T-helper 1 cell treated with Interleukin-12 subunit alpha and Interleukin-12 subunit beta and Interleukin-4 antibody, amounts not matched to agents 30 μg/mL and 1 μg/mL, for 36 hours (primary cell): Measurements from ENCODE around the gene PTPRQ.
"Not testable (repeated sequence)": the region's sequence is repeated elsewhere in the genome, so short reads cannot be mapped to it uniquely, and the experiment has no call there.

Source experiments
- H3K27ac Mint-ChIP-seq: one replicate; pipeline ENCODE4 v1.8.0; 2021; ENCODE audit warnings: mild to moderate bottlenecking, mixed read lengths
- H3K27me3 Mint-ChIP-seq: one replicate; pipeline ENCODE4 v1.8.0; 2021; ENCODE audit warnings: low read depth, mixed read lengths
- H3K36me3 Mint-ChIP-seq: one replicate; pipeline ENCODE4 v1.8.0; 2021; ENCODE audit warnings: low read depth, mixed read lengths
- H3K4me1 Mint-ChIP-seq: one replicate; pipeline ENCODE4 v1.8.0; 2021; ENCODE audit warnings: low read depth, mixed read lengths
- H3K4me3 Mint-ChIP-seq: one replicate; pipeline ENCODE4 v1.8.0; 2021; ENCODE audit warnings: mild to moderate bottlenecking, moderate library complexity, mixed read lengths
- H3K9me3 Mint-ChIP-seq: one replicate; pipeline ENCODE4 v1.8.0; 2021; ENCODE audit warnings: mixed read lengths

The PTPRQ gene

GRCh38 chr12:80445083-80445793 lies 1.2 kb downstream of the PTPRQ start:
- H3K27me3 Mint-ChIP-seq = no peaks in the 10 kb centered on the region
- H3K9me3 Mint-ChIP-seq = peaks cover 8% of the 10 kb centered on the region
- H3K4me1 Mint-ChIP-seq = no peaks in the 10 kb centered on the region
- H3K36me3 Mint-ChIP-seq = no peaks in the 10 kb centered on the region
- no peak overlapping the region for H3K27ac Mint-ChIP-seq
- H3K4me3 Mint-ChIP-seq = no peak overlapping the region

DNA sequence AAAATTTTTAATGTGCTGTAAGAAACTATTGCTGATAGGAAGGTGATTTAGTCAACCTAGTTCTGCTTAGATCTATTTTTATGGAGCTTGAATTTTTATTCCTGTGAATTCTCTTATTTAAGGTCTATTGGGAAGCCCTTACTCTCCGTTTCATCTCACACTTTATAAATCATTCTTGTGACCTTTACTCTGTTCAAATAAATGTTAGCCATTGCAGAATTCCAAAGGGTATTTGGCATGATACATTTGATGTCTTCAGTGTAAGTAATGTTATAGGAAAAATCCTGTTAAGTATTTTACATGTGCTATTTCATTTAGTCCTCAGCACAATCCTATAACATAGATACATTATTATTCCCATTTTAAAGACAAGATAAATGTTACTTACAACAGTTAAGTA lies 12.5 kb downstream of the PTPRQ start:
- Mint-ChIP-seq H3K4me1 (no peaks in the 10 kb centered on the region), H3K9me3 (peaks cover 3% of the 10 kb centered on the region), H3K27me3 (no peaks in the 10 kb centered on the region), H3K36me3 (no peaks in the 10 kb centered on the region), H3K4me3 (no peak overlapping the region), H3K27ac (no peak overlapping the region)

DNA sequence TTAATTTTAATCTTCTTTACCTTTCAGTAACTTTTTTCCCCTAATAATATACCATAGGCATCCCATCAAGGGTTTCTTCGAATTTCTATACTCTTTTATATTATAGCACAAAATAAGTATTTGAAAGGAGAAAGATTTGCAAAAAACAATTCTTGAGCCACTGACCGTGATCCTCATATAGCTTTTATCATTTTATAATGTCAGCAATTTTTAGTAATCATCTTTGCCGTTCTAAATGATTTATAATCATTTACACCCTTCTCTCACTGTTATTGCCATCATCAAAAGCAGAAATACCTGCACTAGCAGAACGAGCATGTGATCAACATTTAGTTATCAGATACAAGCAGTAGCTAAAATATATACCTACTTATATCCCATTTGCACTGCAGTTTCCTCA lies 16.9 kb downstream of the PTPRQ start:
- Mint-ChIP-seq H3K4me1 (no peaks in the 10 kb centered on the region), H3K27ac (no peak overlapping the region), H3K36me3 (no peaks in the 10 kb centered on the region), H3K27me3 (no peaks in the 10 kb centered on the region), H3K4me3 (no peak overlapping the region), H3K9me3 (peaks cover 6% of the 10 kb centered on the region)

- not testable (repeated sequence) for H3K36me3 Mint-ChIP-seq, H3K9me3 Mint-ChIP-seq, H3K27me3 Mint-ChIP-seq, H3K4me1 Mint-ChIP-seq, H3K27ac Mint-ChIP-seq, H3K4me3 Mint-ChIP-seq
These were observed 17.8 kb downstream of the PTPRQ start for GRCh38 chr12:80461851-80462250.

GRCh38 chr12:80469681-80470080 lies 25.6 kb downstream of the PTPRQ start:
- H3K9me3 Mint-ChIP-seq = no peaks in the 10 kb centered on the region
- no peaks in the 10 kb centered on the region for H3K27me3 Mint-ChIP-seq
- no peak overlapping the region for H3K4me3 Mint-ChIP-seq
- no peak overlapping the region for H3K27ac Mint-ChIP-seq
- H3K36me3 Mint-ChIP-seq = no peaks in the 10 kb centered on the region
- H3K4me1 Mint-ChIP-seq = no peaks in the 10 kb centered on the region

- Mint-ChIP-seq H3K4me3 (no peak overlapping the region), H3K36me3 (no peaks in the 10 kb centered on the region), H3K27ac (no peak overlapping the region)
These were observed 26.4 kb downstream of the PTPRQ start for GRCh38 chr12:80470403-80470802.

DNA sequence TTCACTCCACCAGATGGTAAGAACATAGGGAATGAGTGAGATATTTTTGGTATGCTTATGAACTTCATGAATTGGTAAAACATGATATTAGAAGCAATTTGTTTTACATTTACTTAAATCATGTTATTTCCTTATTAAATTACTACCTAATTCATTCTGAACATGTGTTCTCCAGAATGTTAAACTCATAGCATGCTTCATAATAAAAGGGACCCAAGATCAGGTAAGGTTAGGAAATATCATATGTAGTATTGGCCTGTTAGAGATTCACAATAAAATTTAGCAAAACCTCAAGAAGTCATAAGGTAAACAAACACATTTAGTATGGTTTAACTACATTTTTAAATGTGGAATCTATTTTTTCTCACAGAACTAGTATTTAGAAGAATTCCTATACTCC lies 28.2 kb downstream of the PTPRQ start:
- Mint-ChIP-seq H3K36me3 (no peaks in the 10 kb centered on the region), H3K9me3 (no peaks in the 10 kb centered on the region), H3K4me1 (no peaks in the 10 kb centered on the region), H3K27me3 (no peaks in the 10 kb centered on the region), H3K4me3 (no peak overlapping the region), H3K27ac (no peak overlapping the region)

More at GRCh38 chr12:80470403-80470802, 26.4 kb downstream of the PTPRQ start:
- Mint-ChIP-seq H3K27me3 (no peaks in the 10 kb centered on the region), H3K9me3 (no peaks in the 10 kb centered on the region), H3K4me1 (no peaks in the 10 kb centered on the region)

GRCh38 chr12:80472911-80473500 lies 29.0 kb downstream of the PTPRQ start:
- no peak overlapping the region for H3K27ac Mint-ChIP-seq
- no peaks in the 10 kb centered on the region for H3K27me3 Mint-ChIP-seq
- no peak overlapping the region for H3K4me3 Mint-ChIP-seq
- no peaks in the 10 kb centered on the region for H3K36me3 Mint-ChIP-seq
- H3K9me3 Mint-ChIP-seq = no peaks in the 10 kb centered on the region
- no peaks in the 10 kb centered on the region for H3K4me1 Mint-ChIP-seq

GRCh38 chr12:80477521-80478145 lies 33.6 kb downstream of the PTPRQ start:
- H3K36me3 Mint-ChIP-seq, H3K27me3 Mint-ChIP-seq, H3K4me1 Mint-ChIP-seq, H3K4me3 Mint-ChIP-seq, H3K9me3 Mint-ChIP-seq, H3K27ac Mint-ChIP-seq: not testable (repeated sequence)

- H3K4me3 Mint-ChIP-seq = no peak overlapping the region
- H3K9me3 Mint-ChIP-seq = no peaks in the 10 kb centered on the region
- no peak overlapping the region for H3K27ac Mint-ChIP-seq
- no peaks in the 10 kb centered on the region for H3K27me3 Mint-ChIP-seq
- no peaks in the 10 kb centered on the region for H3K4me1 Mint-ChIP-seq
- no peaks in the 10 kb centered on the region for H3K36me3 Mint-ChIP-seq
These were observed 40.7 kb downstream of the PTPRQ start for GRCh38 chr12:80484746-80485145.

DNA sequence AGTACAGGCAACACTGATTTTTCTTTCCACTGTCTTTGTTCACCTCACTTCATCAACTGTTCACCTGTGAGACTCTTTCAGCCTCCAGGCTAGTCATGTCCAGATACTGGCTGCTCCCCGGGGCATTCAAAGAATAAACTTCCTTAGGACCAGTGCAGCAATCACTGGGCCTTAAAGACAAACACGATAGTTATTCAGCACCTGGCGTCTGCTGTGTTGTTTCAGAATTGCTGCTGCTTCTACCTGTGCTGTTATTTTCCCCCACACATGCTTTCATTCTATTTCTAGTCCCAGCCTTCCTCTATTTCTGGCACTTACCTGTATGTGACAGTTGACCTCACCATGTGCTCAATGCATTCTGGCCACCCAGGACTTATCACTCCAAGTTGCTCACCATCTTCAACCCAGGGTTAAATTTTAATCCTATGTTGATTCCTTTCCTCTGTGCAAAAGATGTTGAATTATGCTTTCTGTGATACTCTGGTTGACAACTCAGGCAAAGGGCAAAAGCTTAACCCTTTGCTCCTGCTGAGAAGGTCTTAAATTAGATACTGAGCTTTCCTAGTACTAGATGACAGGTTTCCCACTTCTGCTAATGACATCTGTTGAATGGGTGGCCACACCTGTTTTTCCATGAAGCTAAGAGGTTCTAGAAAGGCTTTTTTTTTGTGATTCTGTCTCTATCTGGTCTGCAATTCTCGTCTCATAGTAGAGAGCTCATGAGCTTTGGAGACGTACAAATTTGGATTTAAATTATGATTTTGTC lies 41.4 kb downstream of the PTPRQ start:
- no peaks in the 10 kb centered on the region for H3K36me3 Mint-ChIP-seq
- H3K27ac Mint-ChIP-seq = no peak overlapping the region
- no peaks in the 10 kb centered on the region for H3K9me3 Mint-ChIP-seq
- H3K27me3 Mint-ChIP-seq = no peaks in the 10 kb centered on the region
- no peak overlapping the region for H3K4me3 Mint-ChIP-seq
- H3K4me1 Mint-ChIP-seq = no peaks in the 10 kb centered on the region

- Mint-ChIP-seq H3K36me3 (no peaks in the 10 kb centered on the region), H3K4me1 (no peaks in the 10 kb centered on the region), H3K27ac (no peak overlapping the region), H3K9me3 (no peaks in the 10 kb centered on the region), H3K27me3 (no peaks in the 10 kb centered on the region), H3K4me3 (no peak overlapping the region)
These were observed 46.3 kb downstream of the PTPRQ start for GRCh38 chr12:80490329-80490728.

GRCh38 chr12:80491166-80491565 lies 47.1 kb downstream of the PTPRQ start:
- Mint-ChIP-seq H3K4me1 (no peaks in the 10 kb centered on the region), H3K4me3 (no peak overlapping the region), H3K9me3 (no peaks in the 10 kb centered on the region), H3K27ac (no peak overlapping the region), H3K27me3 (no peaks in the 10 kb centered on the region), H3K36me3 (no peaks in the 10 kb centered on the region)

DNA sequence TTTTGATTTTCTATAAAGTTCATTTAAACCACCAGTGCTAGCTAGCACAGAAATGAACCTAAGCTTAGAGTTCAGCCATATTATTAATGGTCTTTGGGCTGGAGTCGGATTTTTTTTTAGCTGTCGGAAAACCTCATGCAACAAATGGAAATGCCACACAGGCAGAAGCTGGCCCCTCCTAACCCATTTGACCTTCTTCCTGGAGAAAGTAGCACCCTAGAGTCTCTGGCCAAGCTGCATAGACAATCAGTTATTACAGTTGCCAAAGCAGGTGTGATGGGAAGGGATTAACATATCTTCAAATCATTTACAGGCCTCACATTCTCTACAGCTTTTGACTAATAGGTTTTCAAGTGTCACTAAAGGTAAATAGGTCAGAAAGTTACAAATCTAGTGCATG lies 49.4 kb downstream of the PTPRQ start:
- Mint-ChIP-seq H3K27me3 (no peaks in the 10 kb centered on the region), H3K27ac (no peak overlapping the region), H3K9me3 (no peaks in the 10 kb centered on the region), H3K36me3 (no peaks in the 10 kb centered on the region), H3K4me1 (no peaks in the 10 kb centered on the region), H3K4me3 (no peak overlapping the region)

GRCh38 chr12:80494836-80495235 lies 50.8 kb downstream of the PTPRQ start:
- no peak overlapping the region for H3K4me3 Mint-ChIP-seq
- H3K27ac Mint-ChIP-seq = no peak overlapping the region
- H3K36me3 Mint-ChIP-seq = no peaks in the 10 kb centered on the region
- H3K27me3 Mint-ChIP-seq = no peaks in the 10 kb centered on the region
- H3K4me1 Mint-ChIP-seq = no peaks in the 10 kb centered on the region
- no peaks in the 10 kb centered on the region for H3K9me3 Mint-ChIP-seq
